DMS153 treated with DMSO at 0.1 percent for 48 hours (cell line): ENCODE measurements around the gene AFG1L.
A peak's percentile ranks its signal among the peaks of the same experiment; 100 is the strongest.
"Not testable (repeated sequence)": the region's sequence is repeated elsewhere in the genome, so short reads cannot be mapped to it uniquely, and the experiment has no call there.

ENCODE experiments used
- DNase-seq: peaks from one replicate; lab custom pipeline; 2025; ENCODE audit not compliant: unreplicated experiment; lab: John Stamatoyannopoulos, UW

The AFG1L gene

GRCh38 chr6:108407904-108408827 is 113.3 kb downstream of the AFG1L start:
- DNase-seq, result no peak

GRCh38 chr6:108408861-108409260 is 114.0 kb downstream of the AFG1L start:
- no peak for DNase-seq

- DNase-seq, result not testable (repeated sequence)
These were observed 121.4 kb downstream of the AFG1L start for GRCh38 chr6:108416047-108416833.

- no peak for DNase-seq
These were observed 122.2 kb downstream of the AFG1L start for GRCh38 chr6:108417027-108417426.

GRCh38 chr6:108419474-108419873 is 124.6 kb downstream of the AFG1L start:
- no peak for DNase-seq

- no peak for DNase-seq
These were observed 125.2 kb downstream of the AFG1L start for GRCh38 chr6:108419934-108420609.

GRCh38 chr6:108421366-108421765 is 126.5 kb downstream of the AFG1L start:
- no peak for DNase-seq

- DNase-seq, result no peak
These were observed 129.3 kb downstream of the AFG1L start for GRCh38 chr6:108423982-108424705.

- no peak for DNase-seq
These were observed 130.6 kb downstream of the AFG1L start for GRCh38 chr6:108425428-108425827.

- no peak for DNase-seq
These were observed 137.3 kb downstream of the AFG1L start for GRCh38 chr6:108432143-108432542.

- peak; percentile 9 for DNase-seq
These were observed 137.9 kb downstream of the AFG1L start for GRCh38 chr6:108432792-108433191.

GRCh38 chr6:108434222-108434621 is 139.4 kb downstream of the AFG1L start:
- no peak for DNase-seq

GRCh38 chr6:108435391-108435790 is 140.5 kb downstream of the AFG1L start:
- no peak for DNase-seq

- no peak for DNase-seq
These were observed 141.9 kb downstream of the AFG1L start for GRCh38 chr6:108436771-108437170.

- no peak for DNase-seq
These were observed 143.0 kb downstream of the AFG1L start for GRCh38 chr6:108437821-108438220.

- DNase-seq, result no peak
These were observed 144.1 kb downstream of the AFG1L start for GRCh38 chr6:108438918-108439317.

GRCh38 chr6:108441141-108441540 is 146.3 kb downstream of the AFG1L start:
- no peak for DNase-seq

- no peak for DNase-seq
These were observed 148.1 kb downstream of the AFG1L start for GRCh38 chr6:108442770-108443520.

GRCh38 chr6:108446629-108447150 is 151.8 kb downstream of the AFG1L start:
- DNase-seq, result no peak

GRCh38 chr6:108448481-108448880 is 153.6 kb downstream of the AFG1L start:
- no peak for DNase-seq
